PC-9 (cell line): ENCODE results near the gene OR4C6.

Source experiments
- CTCF ChIP-seq: fragments of 200-600 bp; sonication (generic); conservative IDR thresholded peaks from 2 replicates; pipeline ENCODE4 v1.6.1; 2017; ENCODE audit warnings: mixed run types, antibody characterized with exemption, mild to moderate bottlenecking, moderate library complexity
- EZH2 ChIP-seq: fragments of 200-600 bp; sonication (generic); IDR thresholded peaks from 2 replicates; pipeline ENCODE4 v1.8.0; 2017; ENCODE audit warnings: antibody characterized with exemption, low read depth

- TF ChIP-seq CTCF: no peak
- TF ChIP-seq EZH2: no peak
Measured at GRCh38 chr11:55624531-55624930, 37.5 kb upstream of the OR4C6 start.
